Measurements from ENCODE around the gene CA11.

DNA sequence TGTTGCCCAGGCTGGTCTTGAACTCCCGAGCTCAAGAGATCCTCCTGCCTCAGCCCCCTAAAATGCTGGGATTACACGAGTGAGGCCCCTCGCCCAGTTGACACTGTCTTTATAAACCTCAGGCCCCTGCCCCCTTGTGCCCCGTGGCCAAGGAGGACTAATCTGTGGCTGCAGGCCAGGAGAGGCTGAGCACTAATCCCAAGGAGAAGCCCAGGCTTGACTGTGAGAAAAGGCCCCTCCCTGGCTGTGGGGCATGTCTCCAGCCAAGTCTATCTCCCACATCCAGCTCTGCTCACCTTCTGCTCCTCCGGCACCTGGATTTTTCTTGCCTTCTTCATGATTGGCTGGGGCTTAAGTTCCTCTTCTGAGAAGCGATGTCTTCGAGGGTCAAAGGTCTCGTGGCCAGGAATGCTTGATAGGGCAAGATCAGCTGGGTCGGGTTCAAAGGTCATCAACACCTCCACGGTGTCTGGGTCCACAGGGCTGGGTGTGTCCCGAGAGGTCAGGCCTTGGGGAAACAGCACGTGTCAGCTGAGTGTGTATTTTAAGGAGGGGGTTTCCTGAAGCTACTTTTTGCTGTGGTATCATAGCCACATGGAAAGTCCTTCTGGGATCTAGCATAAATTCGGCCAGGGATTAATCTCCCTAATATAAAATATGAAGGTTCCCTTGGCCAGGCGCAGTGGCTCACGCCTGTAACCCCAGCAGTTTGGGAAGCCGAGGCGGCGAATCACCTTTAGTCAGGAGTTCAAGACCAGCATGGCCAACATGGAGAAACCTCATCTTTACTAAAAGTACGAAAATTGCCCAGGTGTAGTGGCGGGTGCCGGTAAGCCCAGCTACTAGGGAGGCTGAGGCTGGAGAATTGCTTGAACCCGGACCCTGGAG lies 12.6 kb downstream of the CA11 start:
- TF ChIP-seq, protein P1, sequence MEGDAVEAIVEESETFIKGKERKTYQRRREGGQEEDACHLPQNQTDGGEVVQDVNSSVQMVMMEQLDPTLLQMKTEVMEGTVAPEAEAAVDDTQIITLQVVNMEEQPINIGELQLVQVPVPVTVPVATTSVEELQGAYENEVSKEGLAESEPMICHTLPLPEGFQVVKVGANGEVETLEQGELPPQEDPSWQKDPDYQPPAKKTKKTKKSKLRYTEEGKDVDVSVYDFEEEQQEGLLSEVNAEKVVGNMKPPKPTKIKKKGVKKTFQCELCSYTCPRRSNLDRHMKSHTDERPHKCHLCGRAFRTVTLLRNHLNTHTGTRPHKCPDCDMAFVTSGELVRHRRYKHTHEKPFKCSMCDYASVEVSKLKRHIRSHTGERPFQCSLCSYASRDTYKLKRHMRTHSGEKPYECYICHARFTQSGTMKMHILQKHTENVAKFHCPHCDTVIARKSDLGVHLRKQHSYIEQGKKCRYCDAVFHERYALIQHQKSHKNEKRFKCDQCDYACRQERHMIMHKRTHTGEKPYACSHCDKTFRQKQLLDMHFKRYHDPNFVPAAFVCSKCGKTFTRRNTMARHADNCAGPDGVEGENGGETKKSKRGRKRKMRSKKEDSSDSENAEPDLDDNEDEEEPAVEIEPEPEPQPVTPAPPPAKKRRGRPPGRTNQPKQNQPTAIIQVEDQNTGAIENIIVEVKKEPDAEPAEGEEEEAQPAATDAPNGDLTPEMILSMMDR (IDR thresholded peaks at IDR 0.05), result no peak
- TF ChIP-seq EZH2 (IDR thresholded peaks at IDR 0.05) (no peak), EZH2phosphoT487 (IDR thresholded peaks at IDR 0.05) (no peak)

Data from neural progenitor cell (in vitro differentiated cells).